Left renal cortex interstitium (tissue), 4 donors: ENCODE results near the gene TCERG1L. TPM values are rescaled to one million over a fixed set of nuclear protein-coding genes. Genes with fewer than 3 reads are reported as not detected.
"Not testable (repeated sequence)": the region's sequence is repeated elsewhere in the genome, so short reads cannot be mapped to it uniquely, and the experiment has no call there.

Experiments used
- DNase-seq, 4 donors: peaks; one replicate each; pipeline ENCODE4 v3.0.0-alpha.2; 2013; ENCODE audit warnings: low read depth in 4 of 4, low spot score in 2 of 4, missing footprints in 1 of 4
- polyA plus RNA-seq, 4 donors: library from polyadenylated mRNA; unstranded; fragments of 120-200 nt; gene quantifications; one replicate each; pipeline ENCODE4 v1.2.1, GENCODE V29; 2013; ENCODE audit not compliant: insufficient read length in 4 of 4

The TCERG1L gene
- polyA plus RNA-seq, 4 donors = 1.3 to 2.4 (median 1.9) TPM

DNA sequence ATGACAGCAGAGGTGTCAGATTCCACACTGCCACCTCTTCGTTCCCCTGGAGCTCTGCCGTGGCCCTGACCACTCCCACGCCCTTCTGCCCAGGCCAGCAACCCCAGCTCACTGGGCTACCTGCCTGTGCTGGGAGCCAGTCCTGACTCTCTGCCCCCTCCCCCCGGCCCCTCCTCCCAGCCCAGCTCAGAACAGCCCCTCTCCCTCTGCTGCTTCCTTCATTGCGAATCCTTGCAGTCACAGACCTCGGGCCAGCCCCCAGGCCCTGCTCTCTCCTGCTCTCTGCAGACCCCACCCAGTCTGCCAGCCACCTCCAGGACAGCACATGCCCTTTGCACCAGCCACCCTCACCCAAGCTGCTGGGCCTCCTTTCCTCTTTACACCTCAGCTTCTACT, 60.4 kb downstream of the TCERG1L start:
- DNase-seq = no peak

GRCh38 chr10:131250454-131251145, 60.9 kb downstream of the TCERG1L start:
- DNase-seq = no peak

GRCh38 chr10:131249955-131250344, 61.6 kb downstream of the TCERG1L start:
- DNase-seq = no peak

- DNase-seq = no peak
Observed at GRCh38 chr10:131249238-131249954, 62.1 kb downstream of the TCERG1L start.

GRCh38 chr10:131248376-131249165, 63.0 kb downstream of the TCERG1L start:
- DNase-seq = no peak

DNA sequence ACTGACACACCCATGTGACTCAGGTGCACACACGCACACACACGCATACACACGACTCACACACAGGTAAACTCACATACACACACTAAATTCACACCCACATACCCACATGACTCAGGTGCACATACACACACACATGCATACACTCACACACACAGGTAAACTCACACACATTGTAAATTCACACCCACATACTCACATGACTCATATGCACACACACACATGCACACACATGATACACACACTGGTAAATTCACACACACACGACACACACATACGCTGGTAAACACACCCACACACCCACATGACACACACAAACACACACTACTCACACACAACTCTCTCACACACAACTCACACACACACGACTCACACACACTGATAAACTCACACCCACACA, 63.6 kb downstream of the TCERG1L start:
- DNase-seq = no peak

GRCh38 chr10:131246775-131247174, 64.7 kb downstream of the TCERG1L start:
- no peak for DNase-seq

- no peak for DNase-seq
Observed at GRCh38 chr10:131246089-131246488, 65.4 kb downstream of the TCERG1L start.

DNA sequence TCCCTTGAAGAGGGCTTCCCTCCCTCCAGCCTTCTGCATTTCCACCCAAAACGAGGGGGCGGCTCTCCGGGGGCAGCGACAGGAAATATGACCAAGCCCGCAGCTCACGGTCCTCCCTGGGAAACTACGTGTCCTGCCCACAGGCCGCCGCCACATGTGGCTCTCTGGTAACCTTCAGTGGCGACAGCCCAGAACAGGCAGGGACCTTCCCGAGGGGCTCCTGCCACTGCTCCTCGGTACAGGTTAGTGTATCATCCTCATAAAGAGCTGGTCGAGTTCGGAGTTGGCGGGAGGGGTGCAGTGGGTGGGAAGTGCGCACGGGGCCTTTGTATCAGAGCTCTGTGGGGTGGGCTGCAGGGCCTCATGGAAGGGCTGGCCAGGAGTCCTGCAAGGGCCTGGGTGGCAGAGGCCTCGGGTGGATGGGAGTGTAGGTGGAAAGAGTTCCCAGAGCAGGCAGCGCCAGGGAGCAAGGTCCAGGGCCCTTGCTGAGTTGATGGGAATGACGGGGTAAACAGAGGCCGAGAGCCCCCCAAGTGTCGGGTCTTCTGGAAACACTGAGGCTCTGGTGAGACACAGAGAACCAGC, 66.0 kb downstream of the TCERG1L start:
- DNase-seq = no peak

DNA sequence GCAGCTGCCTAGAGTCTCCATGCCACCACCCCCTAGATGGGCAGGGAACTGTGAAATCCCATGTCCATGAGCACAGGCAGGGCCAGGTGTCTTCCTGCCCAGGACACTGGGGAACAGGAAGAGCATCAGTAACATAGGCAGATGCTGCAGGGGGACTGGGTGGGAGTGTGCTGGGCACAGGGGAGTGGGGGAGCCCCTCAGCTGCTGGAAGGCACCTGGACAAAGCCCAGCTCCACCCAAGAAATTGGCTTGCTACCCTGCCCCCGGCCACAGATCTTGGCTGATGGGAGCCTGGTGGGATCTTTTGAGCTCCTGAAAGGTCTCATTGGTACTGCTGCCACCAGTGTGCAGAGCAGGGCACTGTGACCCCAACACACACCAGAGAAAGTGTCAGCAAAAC, 66.7 kb downstream of the TCERG1L start:
- DNase-seq = no peak

DNA sequence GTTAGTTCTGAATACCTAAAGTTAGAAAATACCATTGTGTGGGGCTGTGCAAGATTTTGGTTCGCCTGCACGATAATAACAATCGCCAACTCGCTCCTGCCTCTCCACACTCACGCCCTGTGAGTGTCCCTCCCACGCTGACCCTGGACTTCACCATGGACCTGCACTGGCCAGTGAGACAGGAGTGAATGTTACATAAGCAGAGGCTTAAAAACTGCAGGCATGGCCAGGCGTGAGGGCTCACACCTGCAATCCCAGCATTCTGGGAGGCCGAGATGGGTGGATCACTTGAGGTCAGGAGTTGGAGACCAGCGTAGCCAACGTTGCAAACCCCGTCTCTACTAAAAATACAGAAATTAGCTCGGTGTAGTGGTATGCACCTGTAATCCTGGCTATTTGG, 68.4 kb downstream of the TCERG1L start:
- DNase-seq = no peak

- DNase-seq = no peak
Observed at GRCh38 chr10:131242007-131242406, 69.5 kb downstream of the TCERG1L start.

GRCh38 chr10:131240691-131241090, 70.8 kb downstream of the TCERG1L start:
- DNase-seq = no peak

DNA sequence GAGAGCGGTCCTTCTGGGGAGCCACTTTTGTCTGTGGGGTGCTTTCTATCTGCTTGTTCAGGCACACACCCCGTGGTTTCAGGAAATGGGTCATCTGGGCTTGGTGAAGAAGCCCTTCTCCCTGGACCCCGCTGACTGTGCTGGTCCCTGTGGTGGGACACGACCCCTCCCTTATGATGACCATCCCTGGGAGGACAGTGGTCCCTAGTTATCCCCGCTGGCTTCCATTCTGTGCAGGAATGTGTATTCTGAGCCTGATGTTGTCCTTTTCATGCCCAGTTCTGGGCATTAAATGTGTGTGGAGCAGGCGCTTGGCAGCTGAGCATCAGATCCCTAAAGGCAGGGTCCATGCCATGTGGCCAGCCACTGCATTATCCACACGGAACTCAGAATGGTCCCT, 71.6 kb downstream of the TCERG1L start:
- no peak for DNase-seq

GRCh38 chr10:131239450-131239849, 72.1 kb downstream of the TCERG1L start:
- no peak for DNase-seq

GRCh38 chr10:131238669-131239280, 72.7 kb downstream of the TCERG1L start:
- DNase-seq = no peak

DNA sequence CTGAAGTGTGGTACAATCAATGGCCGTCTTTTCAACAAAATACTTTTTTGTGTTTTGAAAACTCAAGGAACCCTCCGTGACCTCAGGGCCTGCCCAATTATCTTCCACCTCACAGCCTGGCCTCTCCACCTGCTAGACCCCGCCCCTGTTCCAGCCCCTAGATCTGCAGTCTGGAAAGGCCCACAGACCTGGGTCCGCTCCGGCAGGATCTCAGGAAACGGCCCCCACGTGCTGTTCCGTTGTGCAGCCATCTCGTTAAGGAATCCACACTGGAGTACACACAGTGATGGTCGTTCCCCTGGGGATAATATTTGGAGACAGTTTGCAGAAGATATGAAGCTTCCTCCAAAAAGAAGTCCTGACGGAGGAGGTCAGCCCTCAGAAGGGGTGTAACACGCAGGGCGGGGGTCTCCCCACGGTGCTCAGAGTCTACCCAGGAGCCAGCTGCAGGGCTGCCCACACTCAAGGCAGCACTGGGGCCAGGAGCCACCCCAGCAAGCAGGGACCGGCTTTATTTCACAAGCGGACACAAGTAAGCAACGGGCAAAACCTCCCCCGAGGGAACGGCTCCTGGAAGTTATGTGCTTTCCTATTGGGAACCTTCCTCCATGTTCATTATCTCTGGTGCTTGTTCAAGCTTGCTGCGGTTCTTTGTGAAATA, 73.4 kb downstream of the TCERG1L start:
- DNase-seq = no peak

- DNase-seq = not testable (repeated sequence)
Observed at GRCh38 chr10:131234606-131235005, 76.9 kb downstream of the TCERG1L start.

DNA sequence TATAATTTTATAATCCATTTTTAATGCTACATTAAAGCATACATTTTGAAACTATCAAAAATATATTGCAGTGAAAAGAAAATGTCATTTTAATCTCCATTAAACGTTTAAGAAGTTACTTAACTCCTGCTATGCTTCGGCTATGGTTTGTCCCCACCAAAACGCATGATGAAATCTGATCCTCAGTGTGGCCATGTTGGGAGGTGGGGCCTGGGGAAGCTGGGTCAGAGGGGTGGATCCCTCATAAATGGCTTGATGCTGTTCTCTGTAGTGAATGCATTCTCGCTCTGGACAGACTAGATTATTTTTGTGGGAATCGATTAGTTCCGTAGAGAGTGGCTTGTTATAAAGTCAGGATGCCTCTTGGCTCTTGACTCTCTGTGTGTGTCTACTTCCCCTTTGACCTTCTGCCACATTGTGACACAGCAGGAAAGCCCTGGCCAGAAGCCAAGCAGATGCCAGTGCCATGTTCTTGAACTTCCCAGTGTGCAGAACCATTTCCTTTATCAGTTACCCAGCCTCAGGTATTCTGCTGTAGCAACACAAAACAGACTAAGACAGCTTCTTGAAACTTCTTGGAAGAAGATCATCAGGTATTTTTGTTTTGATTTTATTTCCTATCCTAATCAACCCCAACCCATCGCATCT, 77.8 kb downstream of the TCERG1L start:
- DNase-seq = no peak
